ENCODE results near the gene TKFC. TPM values are rescaled to one million over a fixed set of nuclear protein-coding genes. Genes with fewer than 3 reads are reported as not detected.

The TKFC gene
- total and polyA plus RNA-seq, 8 donors = 25.6 to 66.7 (median 36.4) TPM

- no peak overlapping the region for H3K4me3 ChIP-seq
- 88 to 89% methylated on average over 26 of the region's 26 CpGs for WGBS, 2 donors
- no peak for TF ChIP-seq CTCF (IDR thresholded peaks at IDR 0.05)
- no peak overlapping the region for H3K27ac ChIP-seq
- H3K9me3 ChIP-seq = no peaks in the 10 kb centered on the region
- FAIRE-seq = no peak
- peaks cover 12 to 22% (median 18%) of the 10 kb centered on the region in 3 donors for H3K4me1 ChIP-seq
- ATAC-seq = no peak
- intact Hi-C loops (cut with DNase I) = loop anchor here in 2 of 3 donors (5.0 kb wide), 2 partner anchors 43 to 48 kb away; no protein-coding TSS in a partner anchor
- H3K36me3 ChIP-seq = peaks cover 0 to 7% (median 0%) of the 10 kb centered on the region in 3 donors
- peak in 1 of 6 donors; percentile 71 for DNase-seq
- no peaks in the 10 kb centered on the region for H3K27me3 ChIP-seq
These were observed 5.9 kb downstream of the TKFC start for GRCh38 chr11:61338783-61339489.

- FAIRE-seq (no peak), ATAC-seq (no peak), DNase-seq (peak in 1 of 6 donors; percentile 23)
- Histone ChIP-seq H3K4me3 (no peak overlapping the region), H3K4me1 (peaks cover 11 to 19% (median 14%) of the 10 kb centered on the region in 3 donors), H3K27me3 (no peaks in the 10 kb centered on the region), H3K36me3 (peaks cover 0 to 7% (median 0%) of the 10 kb centered on the region in 3 donors), H3K9me3 (no peaks in the 10 kb centered on the region), H3K27ac (no peak overlapping the region)
- WGBS, 2 donors = 83 to 94% methylated on average over 4 of the region's 4 CpGs
- intact Hi-C loops (cut with DNase I) = loop anchor here in 2 of 3 donors (5.0 kb wide), 2 partner anchors 43 to 48 kb away; no protein-coding TSS in a partner anchor
- no peak for TF ChIP-seq CTCF (IDR thresholded peaks at IDR 0.05)
These were observed 6.5 kb downstream of the TKFC start for GRCh38 chr11:61339490-61339878.

GRCh38 chr11:61340979-61341378 is 8.0 kb downstream of the TKFC start:
- intact Hi-C loops (cut with DNase I) = no loop called here
- Histone ChIP-seq H3K4me3 (no peak overlapping the region), H3K27ac (no peak overlapping the region), H3K9me3 (no peaks in the 10 kb centered on the region), H3K36me3 (peaks cover 0 to 7% (median 0%) of the 10 kb centered on the region in 3 donors), H3K27me3 (no peaks in the 10 kb centered on the region), H3K4me1 (peaks cover under 1 to 5% (median 1%) of the 10 kb centered on the region in 3 donors)
- ATAC-seq (no peak), FAIRE-seq (no peak), DNase-seq (no peak)
- no peak for TF ChIP-seq CTCF (IDR thresholded peaks at IDR 0.05)
- 94 to 98% methylated on average over 2 of the region's 2 CpGs for WGBS, 2 donors

GRCh38 chr11:61341706-61342105 is 8.7 kb downstream of the TKFC start:
- Histone ChIP-seq H3K4me3 (no peak overlapping the region), H3K27ac (no peak overlapping the region), H3K9me3 (no peaks in the 10 kb centered on the region), H3K36me3 (peaks cover 0 to 7% (median 0%) of the 10 kb centered on the region in 3 donors), H3K27me3 (no peaks in the 10 kb centered on the region), H3K4me1 (no peaks in the 10 kb centered on the region)
- FAIRE-seq (no peak), ATAC-seq (no peak), DNase-seq (no peak)
- WGBS, 2 donors = 91 to 95% methylated on average over 4 of the region's 4 CpGs
- intact Hi-C loops (cut with DNase I) = no loop called here
- no peak for TF ChIP-seq CTCF (IDR thresholded peaks at IDR 0.05)

GRCh38 chr11:61342207-61342803 is 9.3 kb downstream of the TKFC start:
- Histone ChIP-seq H3K27ac (no peak overlapping the region), H3K9me3 (no peaks in the 10 kb centered on the region), H3K27me3 (no peaks in the 10 kb centered on the region), H3K4me1 (no peaks in the 10 kb centered on the region), H3K4me3 (no peak overlapping the region), H3K36me3 (peaks cover 0 to 7% (median 0%) of the 10 kb centered on the region in 3 donors)
- TF ChIP-seq CTCF (IDR thresholded peaks at IDR 0.05) = no peak
- WGBS, 2 donors = 87 to 94% methylated on average over 20 of the region's 20 CpGs
- FAIRE-seq (no peak), DNase-seq (no peak), ATAC-seq (peak in 1 of 4 donors; percentile 17)
- intact Hi-C loops (cut with DNase I) = no loop called here
